GM18520 (cell line): ENCODE data around the gene FER1L5.

Source experiments
- ATAC-seq: cut with Tn5 transposase; IDR thresholded peaks from one replicate; pipeline ENCODE4 v1.9.1; 2021; ENCODE audit not compliant: unreplicated experiment

FER1L5 gene

DNA sequence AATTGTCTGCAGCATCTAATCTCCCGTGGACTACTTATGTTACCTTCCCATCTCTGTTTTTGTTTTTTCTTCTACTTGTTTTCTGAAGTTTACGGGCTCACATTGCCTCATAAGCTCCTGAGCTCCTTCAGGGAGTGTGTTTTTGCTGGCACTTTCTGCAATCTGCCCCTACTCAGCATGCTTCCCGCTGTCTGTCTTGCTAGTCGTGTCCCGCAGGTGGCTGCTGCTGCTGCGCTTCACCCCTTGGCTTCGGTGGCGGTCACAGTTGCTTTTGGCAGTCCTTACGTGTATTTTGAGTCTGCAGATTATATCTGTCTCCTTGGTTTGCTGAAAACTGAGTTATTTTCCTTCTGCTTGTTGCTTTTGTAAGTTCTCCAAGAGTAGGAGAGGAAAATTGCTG, 37.3 kb downstream of the FER1L5 start:
- no peak for ATAC-seq

DNA sequence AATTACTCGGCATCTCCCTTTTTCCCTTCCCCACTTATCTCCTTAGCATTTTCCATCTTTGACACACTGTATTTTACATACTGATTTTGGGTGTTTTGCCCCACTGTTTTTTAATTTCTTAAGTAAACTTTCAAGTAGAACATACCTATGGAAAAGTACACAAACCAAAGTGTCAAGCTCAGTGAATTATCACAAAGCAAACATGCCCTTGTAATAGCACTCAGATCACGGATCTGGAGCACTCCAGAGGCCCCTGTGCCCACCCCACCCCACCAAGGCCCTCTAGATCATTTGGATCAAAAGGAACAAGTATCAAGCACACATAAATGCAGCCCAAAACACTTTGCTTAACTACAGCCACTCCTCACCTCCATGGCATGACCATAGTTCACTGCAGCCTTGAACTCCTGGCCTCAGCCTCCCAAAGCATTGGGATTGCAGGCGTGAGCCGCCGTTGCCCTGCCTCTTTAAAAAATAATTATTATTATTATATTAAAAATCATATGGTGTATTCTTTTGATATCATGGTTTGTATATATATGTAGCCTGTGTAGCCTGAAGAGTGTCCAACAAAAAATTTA, 38.1 kb downstream of the FER1L5 start:
- no peak for ATAC-seq

DNA sequence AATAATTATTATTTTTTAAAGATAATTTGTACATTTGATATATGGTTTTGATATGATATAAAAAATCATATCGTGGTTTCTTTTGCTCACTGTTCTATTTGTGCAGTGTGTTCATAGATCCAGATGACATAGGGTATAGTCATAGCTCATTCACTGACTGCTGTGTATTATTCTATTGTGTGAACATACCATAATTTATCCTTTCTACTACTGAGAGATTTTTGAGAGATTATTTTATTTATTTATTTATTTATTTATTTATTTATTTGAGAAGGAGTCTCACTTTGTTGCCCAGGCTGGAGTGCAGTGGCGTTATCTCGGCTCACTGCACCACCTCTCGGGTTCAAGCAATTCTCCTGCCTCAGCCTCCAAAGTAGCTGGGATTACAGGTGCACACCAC, 39.0 kb downstream of the FER1L5 start:
- ATAC-seq = no peak

DNA sequence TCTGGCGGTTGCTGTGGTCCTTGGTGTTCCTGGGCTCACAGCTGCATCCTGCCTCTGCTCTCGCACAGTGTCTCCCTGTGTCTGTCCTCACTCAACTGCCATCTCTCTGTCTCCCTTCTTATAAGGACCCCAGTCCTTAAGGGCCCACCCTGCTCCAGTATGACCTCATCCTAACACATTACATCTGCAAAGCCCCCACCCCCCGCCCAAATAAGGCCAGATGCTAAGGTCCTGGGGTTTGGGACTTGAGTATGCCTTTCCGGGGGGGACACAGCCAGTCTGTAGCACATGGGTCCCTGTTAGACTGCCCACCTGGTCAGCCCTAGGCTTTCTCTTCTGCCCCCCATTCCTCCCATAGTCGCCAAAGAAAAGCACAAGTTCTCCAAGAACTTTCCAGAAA, 40.7 kb downstream of the FER1L5 start:
- ATAC-seq = no peak

DNA sequence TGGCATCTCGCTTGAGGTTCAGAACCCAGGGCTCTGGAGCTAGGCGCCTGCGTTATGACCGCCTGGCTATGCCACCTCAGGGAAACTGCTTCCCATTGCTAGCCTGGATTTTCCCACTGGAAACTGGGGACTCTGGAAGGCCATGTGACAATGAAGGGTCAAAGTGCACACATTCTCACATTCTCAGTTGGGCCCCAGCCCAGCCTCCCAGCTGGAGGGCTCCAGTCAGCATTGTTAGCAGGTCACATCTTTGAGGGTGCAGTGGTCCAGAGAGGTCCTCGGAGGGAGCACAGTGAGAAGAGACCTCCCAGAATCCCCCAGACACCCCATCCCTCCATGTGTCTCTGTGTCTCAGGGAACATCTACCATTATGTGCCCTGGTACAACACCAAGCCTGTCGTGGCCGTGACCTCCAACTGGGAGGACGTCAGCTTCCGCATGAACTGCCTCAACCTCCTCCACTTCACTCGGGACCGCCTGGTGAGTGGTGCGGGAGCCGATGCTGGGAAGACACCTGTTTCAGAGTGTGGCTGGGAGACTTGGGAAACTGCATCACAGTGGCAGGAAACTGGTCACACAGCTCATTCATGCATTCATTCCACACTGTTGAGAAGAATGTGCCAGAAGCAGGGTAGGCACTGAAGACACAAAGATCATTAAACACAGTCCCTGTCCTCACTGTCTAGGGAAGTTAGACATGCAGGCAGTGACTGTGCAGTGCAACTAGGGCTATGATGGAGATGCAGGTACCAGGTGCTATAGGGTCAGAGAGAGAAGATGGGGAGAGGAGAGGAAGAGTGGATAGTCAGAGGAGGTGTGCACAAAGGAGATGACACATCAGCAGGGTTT, 41.6 kb downstream of the FER1L5 start:
- no peak for ATAC-seq

DNA sequence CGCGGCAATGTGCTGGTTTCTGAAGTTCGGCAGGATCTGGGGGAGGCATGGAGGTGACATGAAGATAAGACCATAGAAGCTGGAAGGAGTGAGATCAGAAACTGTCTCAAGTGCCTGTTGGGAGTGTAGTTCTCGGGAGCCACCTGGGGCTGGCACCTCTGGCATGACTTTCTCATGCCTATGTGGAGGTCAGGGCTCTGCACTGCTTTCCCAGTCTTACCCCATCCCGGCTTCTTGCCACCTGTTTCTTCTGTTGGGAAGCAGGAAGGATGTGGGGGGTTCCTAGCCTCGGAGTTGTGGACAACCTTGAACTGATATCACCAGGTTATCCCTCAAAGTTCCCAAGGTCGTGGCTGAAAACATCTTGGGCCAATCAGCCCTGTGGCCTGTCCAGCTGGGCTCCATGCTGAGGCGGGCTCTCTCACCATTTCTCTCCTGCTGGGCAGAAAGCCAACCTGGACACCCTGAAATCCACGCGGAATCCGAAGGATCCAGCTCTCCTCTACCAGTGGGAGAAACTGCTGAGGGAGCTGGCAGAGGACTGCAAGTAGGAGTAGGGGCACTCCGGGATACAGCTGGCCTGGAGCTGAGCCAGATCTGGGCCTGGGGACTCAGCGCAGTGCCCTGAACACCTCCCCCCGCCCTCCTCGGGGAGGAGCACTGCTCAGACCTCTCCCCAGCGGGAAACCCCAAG, 42.5 kb downstream of the FER1L5 start:
- ATAC-seq = no peak

DNA sequence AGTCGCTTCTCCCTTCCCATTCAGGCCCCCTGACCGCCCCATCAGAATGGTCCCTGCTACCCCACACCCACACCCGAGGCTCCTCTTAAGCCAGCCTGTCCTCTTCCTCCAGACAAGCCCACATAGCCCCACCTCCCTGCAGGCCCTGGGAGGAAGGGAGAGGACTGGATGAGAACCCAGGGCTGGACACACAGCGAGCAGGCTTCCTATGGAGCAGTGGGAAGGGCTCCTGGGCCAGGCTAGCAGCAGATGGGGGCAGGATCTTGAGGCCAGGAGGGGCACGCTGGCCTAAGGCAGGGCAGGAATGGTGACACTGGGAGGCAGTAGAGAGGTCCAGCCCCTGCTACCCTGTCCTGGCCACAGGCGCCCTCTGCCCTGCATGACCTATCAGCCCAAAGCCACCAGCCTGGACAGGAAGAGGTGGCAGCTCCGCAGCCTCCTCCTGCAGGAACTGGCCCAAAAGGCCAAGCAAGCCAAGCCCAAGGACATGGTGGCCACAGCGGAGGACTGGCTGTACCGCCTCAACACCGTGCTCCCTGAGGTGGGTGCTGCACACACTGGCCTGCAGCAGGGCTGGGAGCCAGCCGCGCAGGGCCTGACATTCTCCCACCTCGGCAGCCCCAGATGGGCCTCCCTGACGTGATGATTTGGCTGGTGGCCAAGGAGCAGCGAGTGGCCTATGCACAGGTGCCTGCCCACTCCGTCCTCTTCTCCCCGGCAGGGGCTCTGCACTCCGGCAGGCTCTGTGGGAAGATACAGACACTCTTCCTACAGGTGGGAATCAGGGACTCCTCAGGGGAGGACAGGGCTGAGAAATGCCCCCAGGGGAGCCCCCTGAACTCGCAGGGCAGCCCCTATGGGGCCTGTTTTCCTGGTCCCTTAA, 43.3 kb downstream of the FER1L5 start:
- ATAC-seq = no peak

DNA sequence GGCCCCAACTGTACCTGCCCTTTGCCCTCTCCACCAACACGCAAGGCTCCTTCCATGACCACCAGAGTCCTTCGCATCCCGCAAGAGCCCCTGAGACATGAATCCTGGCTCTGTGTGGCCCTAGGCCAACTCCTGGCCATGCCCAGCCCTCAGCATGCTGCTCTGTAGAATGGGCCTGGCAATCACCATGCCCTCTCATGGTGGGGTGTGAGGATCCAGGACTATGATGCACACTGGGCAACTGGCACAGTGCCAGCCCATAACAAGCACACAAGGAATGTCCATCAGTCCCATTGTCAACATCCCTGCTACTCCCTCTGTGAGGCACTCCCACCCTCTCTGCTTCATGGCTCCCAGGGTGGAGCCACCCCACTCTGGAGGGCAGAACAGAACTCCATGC, 44.7 kb downstream of the FER1L5 start:
- ATAC-seq = no peak

DNA sequence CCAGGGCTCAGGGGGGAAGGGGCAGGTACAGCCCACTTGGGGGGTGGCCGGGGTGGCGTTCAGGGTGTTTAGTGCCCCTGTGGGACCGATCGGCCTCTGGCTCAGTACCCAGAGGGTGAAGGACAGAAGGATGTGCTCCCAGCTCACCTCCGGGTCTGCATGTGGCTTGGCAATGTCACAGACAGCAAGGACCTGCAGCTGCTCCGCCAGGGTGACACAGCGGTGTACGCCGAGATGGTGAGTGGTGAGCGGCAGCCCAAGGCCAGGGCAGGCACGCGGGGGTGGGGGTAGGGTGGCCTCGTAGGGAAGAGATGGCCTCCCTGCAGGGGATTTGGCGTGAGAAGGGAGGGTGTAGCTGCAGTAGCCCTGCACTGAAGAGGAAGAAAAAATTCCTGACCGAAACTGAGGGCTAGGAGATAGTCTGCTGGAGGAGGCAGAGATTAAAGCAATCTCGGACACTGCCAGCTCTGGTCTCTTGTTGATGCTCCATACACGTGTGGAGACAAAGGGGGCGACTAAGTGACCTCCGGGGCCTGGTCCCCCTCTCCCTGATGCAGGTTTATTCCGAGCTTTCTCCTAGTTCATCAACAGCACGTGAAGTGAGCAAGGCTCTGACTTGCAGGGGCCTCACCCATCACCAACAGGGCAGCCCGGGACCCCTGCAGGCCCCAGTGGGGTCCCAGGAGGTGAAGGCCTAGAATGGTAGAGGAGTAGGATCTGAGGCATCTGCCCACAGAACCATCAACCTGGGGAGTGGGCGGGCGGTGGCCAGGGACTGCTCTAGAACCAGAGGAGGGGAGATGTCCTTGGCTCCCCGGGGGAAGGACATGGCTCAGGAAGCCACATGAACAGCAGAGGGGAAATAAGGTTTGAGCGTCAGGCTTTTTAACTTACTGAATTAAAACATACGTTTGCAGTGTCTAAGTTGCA, 45.4 kb downstream of the FER1L5 start:
- no peak for ATAC-seq

DNA sequence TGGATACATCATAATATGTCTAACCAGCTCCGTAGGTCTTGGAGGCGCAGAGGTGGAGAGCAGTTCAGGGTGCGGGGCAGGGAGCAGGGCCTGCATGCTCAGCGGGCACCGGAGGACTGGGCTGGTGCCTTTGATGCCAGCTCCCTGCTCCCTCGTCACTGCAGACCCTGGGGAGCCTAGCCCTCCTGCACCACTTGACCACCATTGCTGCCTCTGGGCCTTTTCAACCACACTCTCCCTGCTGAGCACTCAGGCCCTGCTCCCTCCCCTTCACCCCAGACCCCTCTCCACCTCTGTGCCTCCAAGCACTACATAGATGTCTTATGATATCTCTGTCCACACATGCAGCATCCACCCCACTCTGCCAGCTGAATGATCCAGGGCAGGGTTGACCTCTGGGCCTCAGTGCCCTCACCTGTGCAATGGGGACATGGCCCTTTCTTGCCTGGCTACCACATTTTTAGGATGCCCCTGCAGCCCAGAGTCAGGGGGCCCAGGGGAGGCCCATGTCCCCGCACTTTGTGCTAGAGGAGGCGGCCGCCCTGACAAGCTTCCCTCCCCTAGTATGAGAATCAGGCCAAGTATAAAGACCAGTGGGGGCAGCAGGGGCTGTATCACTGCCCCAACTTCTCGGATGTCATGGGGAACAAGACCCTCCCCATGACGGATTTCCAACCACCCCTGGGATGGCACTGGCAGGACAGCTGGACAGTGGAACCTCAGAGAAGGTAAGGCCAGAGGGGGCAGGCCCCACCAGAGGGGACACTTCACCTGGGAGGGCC, 46.3 kb downstream of the FER1L5 start:
- ATAC-seq = no peak

DNA sequence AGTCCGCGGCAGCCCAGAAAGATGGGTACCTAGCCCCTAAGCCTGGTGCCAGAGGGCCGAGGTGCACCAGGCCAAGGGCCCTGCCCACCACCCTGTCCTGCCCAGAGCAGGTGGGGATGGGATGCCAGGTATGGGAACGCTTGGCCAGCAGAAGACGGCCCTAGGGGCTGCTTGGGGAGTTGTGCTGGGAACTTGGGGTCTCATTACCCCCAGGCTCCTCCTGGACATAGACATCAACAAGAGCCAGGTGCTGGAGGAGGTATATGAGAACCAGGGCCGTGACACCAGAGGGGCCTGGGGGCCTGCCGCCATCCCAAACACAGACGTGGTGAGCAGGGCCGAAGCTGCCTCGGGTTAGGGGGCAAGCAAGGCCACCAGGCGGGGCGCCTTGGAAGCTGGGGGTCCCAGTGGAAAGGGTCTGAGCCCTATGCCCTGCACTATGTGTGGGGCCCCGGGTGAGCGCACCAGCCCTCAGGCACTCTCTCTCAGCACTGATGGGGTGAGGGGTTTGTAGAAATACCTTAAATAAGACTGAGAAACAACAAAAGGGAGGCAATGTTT, 46.9 kb downstream of the FER1L5 start:
- ATAC-seq = no peak

DNA sequence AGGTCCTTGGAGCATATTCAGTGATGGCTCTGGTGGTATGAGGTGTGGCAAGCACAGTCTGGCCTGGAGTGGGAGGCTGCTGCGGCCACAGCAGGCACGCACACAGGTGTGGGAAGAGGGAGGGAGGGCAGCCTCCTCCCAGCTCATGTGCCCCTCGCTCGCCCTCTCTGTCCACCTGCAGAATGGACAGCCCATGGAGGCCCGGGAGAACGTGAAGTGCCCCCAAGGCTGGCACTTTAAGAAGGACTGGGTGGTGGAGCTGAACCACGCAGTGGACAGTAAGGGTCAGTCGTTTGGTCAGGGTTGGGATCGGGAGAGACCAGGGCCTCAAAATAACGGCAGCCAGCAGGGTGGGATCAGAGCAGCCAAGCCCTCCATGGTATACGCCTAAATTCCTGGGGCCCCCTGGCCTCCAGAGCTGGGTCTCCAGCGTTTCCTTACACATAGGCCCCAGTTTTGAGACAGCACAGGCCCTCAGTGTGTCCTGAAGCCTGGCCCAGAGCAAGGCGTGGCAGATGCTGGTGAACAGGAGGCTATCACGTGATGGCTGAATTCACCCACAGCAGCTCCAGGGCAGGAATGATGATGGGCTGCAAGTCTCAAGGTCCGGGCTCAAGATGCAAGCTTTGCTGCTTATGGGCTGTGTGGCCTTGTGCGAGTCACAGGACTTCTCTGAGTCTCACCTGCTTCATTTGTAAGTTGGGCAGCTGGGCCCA, 47.9 kb downstream of the FER1L5 start:
- no peak for ATAC-seq

DNA sequence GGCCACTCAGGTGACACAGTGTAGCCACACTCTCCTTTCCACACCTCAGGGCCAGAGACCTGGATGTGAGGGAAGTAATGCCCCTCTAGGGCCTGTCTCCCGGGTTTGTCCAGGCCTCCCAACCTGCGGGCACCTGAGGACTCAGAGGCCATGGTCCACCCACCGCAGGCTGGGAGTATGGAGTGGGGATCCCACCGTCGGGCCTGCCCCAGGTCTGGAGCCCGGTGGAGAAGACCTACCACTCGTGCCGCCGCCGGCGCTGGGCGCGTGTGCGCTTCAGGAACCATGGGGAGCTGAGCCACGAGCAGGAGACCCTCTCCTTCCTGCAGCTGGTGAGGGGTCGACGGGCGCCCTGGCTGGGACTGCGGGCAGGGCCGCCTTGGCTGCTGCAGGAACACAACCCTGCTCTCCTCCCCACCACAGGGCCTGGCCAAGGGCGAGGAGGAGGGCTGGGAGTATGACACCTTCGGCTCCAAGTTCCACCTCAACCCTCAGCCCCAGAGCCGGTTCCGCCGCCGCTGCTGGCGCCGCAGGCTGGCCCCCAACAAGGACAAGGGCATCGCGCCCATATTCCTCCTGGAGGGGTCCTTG, 48.6 kb downstream of the FER1L5 start:
- ATAC-seq = no peak

DNA sequence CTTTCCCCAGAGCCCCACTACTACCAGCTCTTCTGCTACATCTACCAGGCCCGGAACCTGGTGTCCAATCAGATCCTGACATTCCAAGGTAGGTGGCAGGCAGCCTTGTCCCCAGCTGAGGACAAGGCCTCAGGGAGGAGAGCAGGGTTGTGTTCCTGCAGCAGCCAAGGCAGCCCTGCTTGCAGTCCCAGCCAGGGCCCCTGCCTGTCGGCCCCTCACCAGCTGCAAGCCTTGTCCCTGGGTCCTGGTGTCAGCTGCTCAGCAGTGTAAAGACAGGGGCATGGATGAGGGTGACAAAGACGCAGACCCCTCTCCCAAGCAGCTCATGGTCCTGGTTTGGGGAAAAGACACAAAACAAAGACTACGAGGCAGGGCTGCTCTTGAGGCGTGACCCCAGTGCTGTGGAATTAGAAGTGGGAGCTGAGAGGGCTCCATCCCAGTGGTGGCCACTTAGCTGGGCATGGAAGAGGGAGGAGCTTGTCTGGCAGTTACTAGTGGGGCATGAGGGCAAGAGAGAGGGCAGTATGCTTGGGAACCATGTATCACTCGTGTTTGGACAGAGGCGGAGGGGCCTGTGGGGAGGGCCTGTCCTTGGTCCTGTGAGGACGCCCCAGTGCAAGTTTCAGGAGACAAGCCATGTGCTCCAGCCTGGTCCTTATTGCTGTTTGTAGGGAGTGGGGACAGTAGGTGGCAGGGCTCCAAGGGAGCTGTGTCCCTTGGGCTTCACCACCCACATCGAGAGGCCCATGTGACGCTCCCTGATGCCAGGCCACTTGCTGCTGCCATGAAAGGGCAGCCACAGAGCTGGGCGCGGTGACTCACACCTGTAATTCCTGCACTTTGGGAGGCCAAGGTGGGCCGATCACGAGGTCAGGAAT, 49.8 kb downstream of the FER1L5 start:
- ATAC-seq = no peak

DNA sequence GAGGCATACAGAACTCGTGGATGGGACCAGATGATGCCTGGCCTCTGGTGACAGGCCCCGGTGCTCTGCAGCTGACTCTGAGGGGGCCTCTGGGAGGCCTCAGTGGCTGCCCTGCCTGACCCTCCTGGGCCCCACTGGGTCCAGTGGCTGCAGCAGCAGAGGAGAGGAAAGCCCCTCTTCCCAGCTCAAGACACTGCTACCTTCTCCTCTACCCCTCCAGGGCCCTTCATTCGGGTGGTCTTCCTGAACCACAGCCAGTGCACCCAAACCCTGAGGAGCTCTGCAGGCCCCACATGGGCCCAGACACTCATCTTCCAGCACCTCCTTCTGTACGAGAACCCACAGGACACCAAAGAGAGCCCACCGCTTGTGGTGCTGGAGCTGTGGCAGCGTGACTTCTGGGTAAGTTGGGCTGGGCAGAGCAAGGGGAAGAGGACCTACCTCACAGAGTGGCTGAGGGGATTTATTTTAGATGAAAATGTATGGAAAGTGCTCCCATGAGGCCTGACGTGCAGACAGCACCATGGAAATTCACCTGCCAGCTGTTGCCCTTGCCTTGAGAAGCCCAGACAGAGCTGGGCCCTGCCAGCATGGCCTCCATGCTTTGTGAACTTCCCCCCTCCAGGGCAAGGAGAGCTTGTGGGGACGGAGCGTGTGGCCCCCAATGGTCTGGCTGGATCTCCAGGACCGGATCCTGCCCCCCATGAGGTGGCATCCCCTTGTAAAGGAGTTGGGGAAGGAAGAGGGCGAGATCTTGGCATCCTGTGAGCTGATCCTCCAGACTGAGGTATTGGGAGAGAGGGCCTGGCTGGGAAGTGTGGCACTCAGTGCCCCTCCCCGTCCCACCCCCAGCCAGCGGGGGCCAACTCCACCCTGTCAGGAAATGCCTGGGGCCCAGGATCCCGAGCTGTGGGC, 51.0 kb downstream of the FER1L5 start:
- no peak for ATAC-seq

DNA sequence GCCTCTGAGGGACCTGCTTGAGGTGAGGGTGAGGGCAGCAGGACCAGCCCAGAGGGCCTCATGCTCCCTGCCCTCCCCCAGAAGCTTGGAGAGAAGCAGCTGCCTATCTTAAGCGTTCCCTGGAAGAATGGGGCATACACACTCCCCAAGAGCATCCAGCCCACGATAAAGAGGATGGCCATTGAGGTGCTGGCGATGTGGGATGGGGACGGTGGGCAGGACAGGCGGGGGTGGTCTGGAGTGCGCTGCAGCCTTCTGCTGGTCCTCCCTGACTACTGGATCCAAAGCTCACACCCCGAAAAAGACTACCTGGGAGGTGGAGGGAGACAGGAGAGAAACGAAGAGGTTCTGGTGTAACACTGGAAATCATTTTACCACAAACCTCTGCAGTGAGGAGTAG, 51.7 kb downstream of the FER1L5 start:
- no peak for ATAC-seq
